ENCODE data around the gene IL4I1.

Gene IL4I1

DNA sequence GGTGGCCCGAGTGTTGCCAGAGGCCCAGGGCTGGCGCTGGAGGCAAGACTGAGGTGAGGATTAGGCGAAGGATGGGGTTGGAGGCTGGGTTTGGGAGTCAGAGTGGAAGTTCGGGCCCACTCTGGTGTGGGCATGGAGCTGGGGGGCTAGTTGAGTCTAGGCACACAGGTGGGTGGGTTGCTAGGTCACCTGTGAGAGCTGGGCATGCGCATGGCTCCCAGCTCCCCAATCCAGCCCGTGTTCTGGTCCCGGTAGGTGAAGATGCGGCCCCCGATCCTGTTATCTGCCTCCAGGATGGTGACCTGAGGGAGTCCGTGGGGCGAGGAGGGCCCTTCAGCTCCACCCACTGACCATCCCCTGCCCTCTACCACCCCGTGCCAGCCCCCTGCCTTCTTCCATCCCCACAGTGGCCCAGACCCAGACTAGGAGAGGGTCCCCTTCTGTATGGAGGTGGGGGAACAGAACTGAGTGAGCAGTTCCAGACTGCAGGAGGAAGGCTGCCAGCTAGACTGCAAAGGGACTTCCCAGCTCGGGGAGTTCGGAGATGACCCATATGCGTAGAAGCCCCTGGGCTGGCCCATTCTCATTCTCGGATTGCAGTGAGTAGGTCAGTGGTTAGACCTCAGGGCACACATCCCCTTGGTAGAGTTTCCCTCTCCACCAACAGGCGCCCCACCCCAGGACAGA is 1.7 kb downstream of the IL4I1 start:
- peak; percentile 80 for DNase-seq

DNA sequence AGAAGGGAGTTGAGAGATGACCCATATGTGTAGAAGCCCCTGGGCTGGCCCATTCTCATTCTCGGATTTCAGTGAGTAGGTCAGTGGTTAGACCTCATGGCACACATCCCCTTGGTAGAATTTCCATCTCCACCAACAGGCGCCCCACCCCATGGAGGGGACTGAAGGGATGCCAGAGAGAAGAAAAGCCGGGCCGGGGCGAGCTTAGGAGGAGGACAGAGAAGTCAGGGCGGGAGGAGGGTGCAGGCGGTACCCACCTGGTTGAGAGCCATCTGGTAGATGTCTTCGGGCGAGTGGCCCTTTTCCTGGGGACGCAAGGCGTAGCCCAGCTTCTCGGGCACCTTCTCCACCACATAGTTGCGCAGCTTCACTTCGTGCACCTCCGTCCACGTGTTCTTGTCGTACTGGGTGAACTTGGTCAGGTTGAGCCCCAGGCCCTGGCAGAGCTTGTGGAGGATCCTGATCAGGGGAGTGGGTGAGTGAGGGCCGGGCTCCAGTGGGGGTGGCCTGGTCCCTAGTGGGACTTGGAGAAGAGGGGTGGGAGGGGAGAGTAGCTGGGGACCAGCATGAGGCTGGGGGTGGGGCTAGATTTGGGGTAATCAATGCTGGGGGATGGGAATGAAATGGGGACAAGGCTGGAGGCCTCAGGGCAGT is 2.5 kb downstream of the IL4I1 start:
- DNase-seq, result no peak

DNA sequence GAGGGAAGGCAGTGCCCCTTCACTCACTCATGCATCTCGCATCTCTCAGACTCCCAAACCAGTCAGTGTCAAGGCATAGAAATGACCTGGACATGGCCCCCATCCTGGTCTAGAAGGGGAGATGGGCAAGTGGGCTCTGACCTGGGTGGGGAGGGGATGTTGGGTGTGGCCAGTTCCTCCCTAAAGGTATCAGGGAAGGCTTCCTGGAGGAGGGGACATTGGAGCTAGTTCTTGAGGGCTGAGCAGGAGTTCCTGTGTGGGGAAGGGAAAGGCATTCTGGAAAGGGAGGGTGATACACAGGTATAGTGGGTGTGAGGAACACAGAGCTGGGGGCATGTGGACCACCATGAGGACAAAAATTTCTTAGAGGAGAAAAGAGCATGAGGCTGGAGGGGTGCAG is 4.0 kb downstream of the IL4I1 start:
- DNase-seq, result no peak

DNA sequence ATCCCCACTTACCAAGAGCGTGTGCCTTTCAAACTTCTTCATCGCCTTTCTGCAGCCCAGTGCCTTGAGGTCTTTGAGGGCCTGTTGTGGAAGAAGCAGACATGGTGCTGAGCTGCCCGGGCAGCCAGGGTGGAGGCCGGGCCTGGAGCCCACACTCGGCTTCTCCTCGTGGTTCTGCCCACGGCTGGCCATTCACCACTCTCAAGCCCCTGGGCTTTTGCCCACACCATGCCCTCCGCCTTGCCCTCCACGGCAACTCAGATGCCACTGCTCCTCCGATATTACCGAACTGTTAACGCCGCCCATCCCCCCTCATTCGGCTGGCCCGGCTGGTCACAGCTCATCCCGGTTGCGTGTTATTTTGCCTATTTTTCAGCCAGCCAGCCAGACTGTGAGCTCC is 5.3 kb downstream of the IL4I1 start:
- no peak for DNase-seq

DNA sequence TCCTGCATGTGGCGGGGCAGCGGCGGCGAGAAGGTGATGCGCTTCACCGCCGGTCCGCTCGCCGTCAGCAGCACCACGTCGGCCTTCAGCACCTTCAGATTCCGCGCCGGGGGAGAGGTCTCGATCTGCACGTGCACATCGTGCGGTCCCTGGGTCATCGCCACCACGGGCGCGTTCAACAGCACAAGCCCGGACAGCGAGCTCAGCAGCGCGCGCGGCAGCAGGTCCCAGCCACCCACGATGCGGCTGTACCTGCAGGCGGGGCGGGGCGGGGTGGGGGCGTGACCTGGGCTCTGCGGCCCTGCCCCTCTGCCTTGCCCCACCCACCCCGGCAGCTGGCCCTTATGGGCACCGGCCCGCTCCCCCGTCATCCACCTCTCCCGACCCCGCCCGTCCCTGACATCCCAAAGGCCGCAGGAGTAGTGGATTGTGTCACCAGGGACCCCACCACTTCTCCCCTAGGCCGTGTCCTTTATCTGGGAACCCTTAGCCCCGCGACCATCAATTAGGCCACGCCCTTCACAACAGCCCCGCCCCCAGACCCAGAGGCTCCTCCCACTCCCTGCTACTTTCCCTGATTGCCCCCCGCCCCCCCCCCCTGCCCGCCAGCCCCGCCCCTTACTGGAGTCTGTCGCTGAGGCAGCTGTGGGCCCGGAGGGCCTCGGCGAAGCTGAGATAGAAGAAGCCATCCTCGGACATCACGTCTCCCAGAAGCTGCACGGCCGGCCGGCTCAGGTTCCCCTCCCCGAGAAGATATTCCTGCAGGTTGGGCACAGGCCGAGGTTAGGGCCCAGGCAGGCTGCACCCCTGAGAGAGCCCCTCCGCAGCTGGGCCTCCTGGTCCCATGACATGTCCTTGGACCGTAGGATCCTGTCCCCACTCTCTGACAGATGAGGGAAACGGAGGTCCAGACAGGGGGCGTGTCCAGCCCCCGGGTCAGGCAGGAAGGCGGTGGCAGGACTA is 6.1 kb downstream of the IL4I1 start:
- DNase-seq, result peak; percentile 90

DNA sequence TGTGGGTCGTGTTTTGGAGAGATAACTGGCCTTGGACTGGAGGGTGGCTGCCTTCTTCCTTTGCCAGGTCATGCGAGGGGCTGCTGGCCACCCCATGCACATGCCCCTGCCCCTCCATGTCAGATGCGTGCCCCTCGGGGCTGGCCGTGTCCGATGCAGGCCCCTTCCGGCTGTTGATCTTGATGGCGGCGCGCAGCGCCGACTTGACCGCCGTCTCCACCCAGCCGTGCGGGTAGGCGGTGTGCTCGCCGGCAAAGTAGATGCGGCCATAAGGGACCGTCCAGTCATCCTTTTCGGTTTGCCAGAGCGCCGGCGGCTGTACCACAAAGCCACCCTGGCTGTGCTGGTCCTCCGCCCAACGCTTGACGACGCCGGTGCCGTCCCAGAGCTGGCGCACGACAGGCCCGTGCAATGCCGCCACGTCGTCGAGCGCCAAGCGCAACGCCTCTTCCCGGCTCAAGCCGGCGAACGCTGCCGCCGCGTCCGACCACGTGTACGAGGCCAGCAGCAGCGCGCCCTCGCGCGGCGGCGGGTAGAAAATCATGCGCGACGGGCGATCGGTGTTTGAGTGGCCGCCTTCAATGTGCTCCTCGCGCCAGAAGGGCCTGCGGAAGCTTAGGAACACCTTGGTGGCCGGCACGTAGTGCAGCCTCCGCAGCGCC is 6.9 kb downstream of the IL4I1 start:
- DNase-seq, result peak; percentile 91

DNA sequence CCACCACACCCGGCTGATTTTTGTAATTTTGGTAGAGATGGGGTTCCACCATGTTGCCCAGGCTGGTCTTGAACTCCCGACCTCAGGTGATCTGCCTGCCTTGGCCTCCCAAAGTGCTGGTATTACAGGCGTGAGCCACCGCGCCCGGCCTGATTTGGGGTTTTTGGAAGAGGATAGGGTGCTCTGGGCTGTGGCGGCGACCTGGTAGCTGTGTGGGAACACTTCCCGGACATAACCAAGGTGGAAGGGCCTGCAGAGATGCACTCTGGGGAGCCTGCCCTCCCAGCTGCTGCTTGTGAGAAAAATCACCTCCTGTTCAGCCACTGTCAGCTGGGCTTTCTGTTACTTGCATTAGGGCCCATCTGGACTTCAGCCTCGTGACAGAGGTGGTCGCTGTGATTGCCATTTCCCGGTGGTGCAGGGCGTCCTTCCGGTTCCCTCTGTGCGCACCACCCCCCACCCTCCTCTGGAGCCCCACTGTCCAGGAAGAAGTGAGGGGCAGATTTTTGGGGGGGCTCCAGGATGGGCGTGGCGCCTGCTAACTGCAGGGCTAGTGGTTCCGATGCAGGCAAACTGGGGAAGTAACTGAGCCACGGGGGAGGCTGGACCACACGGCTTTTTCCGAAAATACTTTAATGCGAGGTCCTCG is 7.5 kb downstream of the IL4I1 start:
- no peak for DNase-seq

DNA sequence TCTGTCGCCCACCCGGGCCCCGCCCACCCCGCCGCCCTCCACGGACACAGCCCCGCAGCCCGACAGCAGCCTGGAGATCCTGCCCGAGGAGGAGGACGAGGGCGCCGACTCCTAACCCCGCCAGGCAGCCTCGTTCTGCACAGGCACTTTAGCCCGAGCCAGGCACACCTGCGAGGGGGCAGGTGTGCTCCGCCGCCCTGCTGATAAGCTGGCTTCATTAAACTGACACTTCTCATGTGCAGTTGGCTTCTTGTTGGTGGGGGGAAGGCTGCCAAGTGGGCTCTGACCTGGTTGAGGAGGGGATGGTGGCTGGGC is 8.2 kb downstream of the IL4I1 start:
- no peak for DNase-seq

DNA sequence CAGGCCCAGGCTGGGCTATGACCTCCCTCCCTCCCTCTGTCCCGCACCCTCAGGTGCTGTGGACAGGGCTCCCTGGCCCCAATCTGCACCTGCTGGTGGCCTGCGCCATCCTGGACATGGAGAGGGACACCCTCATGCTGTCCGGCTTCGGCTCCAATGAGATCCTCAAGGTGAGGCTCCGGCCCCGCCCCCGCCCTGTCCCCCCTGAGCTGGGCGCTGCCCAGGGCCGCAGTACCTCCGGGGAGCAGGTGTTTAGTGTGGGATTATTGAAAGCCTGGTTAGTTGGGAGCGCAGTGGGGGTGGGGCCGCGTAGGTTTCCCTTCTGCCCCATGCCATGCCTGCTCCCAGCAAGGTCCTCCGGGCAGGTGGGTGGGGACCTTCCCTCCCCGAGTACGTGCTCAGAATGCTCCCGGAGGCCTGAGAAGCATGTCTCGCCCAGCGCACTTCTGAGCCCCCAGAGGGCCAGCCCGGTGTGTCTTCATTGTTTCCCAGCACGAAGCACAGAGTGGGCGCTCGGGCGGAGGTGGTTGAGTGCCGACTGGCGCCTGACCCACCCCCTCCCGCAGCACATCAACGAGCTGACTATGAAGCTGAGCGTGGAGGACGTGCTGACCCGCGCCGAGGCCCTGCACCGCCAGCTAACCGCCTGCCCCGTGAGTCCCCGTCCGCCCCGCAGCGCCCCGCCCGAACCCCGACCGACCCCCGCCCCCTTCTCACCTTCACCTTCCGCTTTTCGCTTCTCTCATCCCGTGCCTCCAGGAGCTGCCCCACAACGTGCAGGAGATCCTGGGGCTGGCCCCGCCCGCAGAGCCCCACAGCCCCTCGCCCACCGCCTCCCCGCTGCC is 8.8 kb downstream of the IL4I1 start:
- no peak for DNase-seq

DNA sequence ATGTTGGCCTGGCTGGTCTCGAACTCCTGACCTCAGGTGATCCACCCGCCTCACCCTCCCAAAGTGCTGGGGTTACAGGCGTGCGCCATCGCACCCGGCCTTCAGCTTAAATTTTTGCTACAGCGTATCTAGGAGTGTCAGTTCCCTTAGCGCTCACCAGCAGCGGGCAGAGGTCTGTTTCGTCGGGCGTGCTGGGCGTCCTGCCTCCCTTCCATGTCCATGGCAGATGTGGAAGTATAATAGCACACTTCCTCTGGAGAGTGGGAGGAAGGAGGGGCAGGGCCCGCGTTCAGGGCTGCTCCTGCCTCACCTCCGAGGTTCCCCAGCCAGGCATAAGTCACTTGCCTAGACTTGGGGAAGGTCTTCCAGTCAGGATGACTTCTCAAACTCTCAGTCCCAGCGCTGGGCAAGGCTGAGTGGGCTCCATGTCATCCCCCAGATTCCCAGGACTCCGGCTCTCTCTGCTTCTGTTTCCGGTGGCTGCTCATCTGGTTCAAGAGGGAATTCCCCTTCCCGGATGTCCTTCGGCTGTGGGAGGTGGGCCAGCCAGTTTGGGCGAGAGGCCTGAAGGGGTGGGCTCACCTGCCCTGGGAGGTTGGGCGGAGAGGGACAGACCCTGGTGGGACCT is 9.5 kb downstream of the IL4I1 start:
- DNase-seq, result no peak

DNA sequence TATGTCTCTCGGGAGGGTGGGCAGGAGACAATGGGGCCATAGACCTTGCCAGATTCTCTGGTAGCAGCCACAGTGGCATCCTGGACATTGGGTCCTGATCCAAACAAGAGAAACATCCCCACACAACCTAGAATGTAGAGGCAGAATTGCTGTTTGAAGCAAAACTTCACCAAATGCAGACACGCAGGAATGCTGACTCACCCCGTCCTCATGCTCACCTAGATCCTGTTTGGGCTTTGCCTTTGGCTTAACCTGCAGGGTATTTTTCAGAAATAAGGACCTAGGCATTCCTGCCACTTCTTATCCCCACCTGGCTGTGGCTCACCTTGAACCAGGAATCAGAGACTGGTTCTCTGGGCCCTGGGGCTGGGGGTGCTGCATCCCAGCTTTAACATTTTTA is 11.9 kb downstream of the IL4I1 start:
- DNase-seq, result no peak

DNA sequence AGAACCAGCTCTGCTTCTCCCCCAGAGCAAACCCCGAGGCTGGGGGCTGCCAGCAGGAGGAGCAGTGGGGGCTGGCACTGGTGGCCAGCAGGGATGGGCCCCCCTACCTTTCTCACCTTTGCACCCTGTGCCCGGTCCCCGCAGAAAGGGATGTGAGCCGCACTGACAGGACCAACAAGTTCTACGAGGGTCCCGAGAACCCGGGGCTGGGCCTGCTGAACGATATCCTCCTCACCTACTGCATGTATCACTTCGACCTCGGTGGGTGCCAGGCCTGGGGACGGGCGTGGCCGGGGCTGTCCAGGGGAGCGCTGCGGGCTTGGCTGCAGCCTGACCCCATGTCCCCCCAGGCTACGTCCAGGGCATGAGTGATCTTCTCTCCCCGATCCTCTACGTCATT is 12.6 kb downstream of the IL4I1 start:
- no peak for DNase-seq

DNA sequence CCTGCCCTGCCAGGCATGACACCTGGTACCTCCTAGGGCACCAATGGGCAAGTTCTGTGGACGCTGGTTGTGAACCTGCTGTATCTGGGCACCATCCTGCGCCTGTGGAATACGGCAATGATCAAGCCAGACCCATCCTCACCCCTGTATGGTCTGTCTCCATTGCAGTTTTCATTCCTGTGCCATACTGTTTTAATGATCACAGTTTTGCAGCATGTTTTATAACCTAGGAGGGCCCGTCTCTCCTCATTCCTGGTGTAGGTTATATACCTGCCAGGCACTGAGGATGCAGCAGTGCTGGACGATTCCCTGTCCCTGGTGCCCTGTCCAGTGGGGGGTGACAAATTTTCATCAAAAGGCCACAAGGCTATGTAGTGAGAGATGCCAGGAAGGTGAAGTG is 13.6 kb downstream of the IL4I1 start:
- no peak for DNase-seq

DNA sequence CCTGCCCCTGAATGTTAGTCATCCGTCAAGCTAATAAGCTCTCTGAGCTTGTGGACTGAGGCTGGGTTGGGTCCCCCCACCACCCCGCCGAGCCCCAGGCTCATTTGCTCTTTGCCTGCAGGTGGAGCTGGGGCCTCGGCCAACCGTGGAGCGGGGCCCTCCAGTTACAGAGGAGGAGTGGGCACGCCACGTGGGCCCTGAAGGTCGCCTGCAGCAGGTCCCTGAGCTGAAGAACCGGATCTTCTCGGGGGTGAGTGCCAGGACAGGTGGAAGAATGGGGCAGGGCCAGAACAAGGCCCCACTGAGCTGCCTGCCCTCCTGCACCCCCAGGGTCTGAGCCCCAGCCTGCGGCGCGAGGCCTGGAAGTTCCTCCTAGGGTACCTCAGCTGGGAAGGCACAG is 14.0 kb downstream of the IL4I1 start:
- DNase-seq, result no peak

DNA sequence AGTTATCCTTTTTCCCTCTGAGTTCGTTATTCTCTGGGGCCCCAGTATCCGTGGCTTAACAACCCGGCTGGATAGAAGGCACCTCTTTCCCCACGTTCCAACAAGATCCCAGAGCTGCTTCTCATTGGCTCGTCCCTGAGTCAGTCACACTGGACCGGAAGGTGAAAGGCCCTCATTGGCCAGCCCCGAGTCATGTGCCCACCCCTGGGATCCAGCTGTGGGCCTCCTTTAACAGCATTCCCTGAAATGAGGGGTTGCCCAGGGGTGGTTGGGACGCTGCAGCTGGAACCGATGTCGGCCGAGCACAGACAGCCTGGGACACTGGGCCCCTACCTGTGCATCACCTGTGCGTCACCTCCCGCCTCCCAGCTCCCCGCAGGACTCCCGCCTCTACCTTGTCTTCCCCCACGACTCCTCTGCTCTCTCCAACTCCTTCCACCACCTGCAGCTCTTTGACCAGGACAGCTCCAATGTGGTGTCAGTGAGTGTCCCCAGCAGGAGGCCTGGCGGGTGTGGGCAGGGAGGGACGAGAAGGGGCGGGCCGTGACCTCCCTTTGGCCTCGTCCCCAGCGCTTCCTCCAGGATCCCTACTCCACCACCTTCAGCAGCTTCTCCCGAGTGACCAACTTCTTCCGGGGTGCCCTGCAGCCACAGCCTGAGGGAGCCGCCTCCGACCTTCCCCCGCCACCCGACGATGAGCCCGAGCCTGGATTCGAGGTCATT is 14.9 kb downstream of the IL4I1 start:
- DNase-seq, result no peak

DNA sequence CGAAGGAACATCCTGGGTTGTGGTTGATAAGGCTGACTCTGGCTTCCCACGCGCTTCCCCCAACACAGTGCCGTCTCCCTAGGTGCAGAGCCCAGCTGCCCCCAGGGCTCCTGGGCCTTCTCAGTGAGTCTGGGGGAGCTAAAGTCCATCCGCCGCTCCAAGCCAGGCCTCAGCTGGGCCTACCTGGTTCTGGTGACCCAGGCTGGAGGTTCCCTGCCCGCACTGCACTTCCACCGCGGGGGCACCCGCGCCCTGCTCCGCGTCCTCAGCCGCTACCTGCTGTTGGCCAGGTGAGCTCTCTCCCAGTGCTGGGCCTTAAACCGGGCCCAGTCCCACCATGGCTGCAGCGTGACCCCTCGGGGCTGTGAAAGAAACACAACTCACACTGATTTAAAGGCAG is 15.5 kb downstream of the IL4I1 start:
- DNase-seq, result no peak

DNA sequence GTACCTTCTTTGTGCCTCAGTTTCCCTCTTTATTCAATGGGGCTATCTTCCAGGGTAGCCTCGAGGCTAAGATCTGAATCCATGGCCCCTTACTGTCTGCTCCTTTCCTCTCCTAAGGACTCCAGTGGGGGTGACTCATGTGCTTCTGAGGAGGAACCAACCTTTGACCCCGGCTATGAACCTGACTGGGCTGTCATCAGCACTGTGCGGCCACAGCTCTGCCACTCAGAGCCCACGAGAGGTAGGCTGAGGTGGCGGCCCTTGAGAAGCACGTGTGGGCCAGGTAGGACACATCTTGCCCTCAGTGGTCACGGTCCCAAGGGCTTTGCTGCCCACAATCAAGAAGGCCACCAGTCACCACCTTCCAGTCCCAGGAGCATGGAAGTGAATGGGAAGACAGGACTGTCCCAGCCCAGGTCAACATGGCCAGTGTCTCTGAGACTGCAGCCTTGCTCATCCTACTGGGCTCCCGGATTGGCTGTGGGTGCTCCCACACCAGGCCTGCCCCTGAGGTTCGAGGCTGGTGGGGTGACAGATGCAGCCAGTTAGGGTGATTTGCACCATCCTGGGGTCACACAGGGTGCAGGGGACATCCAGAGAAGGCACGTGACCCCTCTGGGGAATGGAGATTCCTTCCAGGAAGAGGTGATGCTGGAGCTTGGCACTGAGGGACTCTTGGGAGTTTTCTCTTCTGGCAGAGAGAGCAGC is 16.4 kb downstream of the IL4I1 start:
- DNase-seq, result no peak

DNA sequence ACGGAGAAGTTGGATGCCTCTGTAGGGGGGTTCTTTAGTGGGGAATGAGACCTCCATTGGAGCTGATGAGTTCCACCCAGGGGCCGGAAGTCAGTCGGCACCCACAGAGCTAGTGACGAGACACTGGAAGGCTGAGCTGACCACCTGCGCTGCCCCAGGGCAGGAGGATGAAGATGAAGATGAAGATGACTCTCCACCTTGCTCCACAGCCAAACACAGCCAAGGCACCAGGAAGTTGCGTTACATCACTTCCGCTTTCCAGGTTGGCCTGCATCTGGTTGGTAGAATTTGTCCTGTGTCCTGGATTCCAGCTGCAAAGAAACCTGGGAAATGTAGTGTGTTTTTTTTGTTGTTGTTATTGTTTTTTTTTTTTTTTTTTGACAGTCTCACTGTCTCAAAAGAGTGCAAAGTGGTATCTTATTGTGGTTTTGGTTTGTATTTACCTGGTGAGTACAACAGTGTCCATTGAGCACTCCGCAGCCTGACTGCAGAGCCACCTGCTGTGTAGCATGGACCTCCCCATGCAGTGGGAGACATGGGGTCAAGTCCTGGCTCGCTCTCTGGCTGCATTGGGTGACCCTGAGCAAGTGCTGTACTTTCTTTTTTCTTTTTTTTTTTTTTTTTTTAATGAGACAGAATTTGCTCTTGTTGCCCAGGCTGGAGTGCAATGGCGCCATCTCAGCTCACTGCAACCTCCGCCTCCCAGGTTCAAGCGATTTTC is 17.3 kb downstream of the IL4I1 start:
- no peak for DNase-seq

DNA sequence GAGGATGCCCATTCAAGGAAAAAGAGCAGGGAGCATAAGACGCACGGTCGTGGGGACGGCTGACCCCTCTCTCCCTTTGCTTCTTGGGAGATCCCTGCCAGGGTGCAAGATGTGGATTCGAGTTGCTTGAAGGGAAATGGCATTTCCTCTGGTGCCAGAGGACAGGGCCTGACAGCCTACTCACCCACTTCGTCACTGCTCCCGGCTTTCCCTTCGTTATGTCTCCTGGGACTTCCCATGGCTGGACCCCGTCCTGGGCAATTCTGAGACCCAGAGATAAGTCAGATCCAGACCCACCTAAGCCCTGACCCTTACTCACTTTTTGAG is 18.0 kb downstream of the IL4I1 start:
- no peak for DNase-seq

All from activated effector memory CD4-positive, alpha-beta T cell treated with anti-CD3 and anti-CD28 coated beads, Interleukin-2, amount 50 U/mL, for 16 hours (primary cell).